Measurements from ENCODE around the gene TNFRSF17.
A peak's percentile ranks its signal among the peaks of the same experiment; 100 is the strongest.
"Not testable (repeated sequence)": the region's sequence is repeated elsewhere in the genome, so short reads cannot be mapped to it uniquely, and the experiment has no call there.

The TNFRSF17 gene

DNA sequence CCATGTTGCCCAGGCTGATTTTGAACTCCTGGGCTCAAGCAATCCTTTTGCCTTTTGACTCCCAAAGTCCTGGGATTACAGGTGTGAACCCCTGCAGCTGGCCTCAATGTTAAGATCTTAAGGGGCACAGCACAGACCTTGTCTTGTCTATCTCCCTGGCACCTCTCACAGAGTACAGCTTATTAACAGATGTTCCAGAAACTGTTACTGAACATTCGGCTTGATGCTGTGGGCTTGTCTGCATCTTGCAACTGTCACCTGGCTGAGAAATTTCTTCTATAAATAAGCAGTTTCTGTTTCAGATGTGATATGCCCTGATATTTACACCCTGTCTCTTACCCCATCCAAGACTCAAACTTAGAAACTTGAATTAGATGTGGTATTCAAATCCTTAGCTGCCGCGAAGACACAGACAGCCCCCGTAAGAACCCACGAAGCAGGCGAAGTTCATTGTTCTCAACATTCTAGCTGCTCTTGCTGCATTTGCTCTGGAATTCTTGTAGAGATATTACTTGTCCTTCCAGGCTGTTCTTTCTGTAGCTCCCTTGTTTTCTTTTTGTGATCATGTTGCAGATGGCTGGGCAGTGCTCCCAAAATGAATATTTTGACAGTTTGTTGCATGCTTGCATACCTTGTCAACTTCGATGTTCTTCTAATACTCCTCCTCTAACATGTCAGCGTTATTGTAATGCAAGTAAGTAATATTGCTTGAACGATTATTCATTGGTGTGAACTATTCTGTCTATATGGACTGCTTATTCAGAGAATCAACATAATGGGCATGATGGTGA is at the start of gene TNFRSF17:
TNFRSF17 (plus strand) TSS at position 450 of the 791 bp plus-strand sequence; CDS start at position 565, 115 bp downstream.
- DNase-seq (ENCODE audit: low spot score): no peak

DNA sequence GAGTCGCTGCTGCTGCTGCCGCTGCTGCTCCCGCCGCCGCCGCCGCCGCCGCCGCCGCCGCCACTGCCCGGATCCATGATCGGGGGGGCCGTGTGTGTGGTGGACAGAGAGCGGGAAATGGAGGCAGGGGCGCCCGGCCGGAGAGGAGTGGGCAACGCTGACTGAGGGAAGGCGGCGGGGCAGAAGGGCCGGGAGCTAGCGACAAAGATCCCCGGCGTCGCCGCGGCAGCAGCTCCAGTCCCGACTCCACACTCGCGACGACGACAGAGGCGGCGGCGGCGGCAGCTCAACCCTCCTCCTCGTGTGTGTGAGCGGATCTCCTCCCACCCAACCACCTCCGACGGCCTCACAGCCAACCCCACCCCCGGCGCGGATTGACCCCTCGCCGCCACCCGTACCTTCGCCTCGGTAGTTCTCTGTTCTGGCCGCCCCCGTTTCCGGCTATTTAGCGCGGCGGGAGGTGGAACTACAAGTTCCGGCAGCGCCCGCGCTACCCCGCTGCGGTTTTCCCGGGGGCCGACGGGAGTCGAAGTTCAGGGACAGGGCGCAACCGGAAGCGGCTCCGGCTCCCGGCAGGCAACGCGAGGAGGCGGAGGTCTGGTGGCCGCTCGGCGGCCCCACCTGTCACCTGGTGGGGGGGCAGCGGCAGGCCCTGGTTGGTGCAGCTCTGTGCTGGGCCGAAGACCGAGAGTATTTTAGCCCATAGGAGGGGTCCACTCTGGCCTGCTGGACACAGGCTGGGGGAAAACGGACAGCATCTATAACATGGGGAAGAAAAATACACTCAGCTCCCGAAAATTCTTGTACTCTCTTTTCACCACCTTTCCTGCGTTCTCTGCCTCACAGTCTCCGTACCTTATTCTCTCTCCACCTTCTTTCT is 49.1 kb upstream of the TNFRSF17 start, which contains the start of gene GSPT1:
GSPT1 (minus strand) TSS at position 313 of the 880 bp plus-strand sequence; CDS start at position 77, 236 bp downstream.
- peak; percentile 99 for DNase-seq (ENCODE audit: low spot score)

DNA sequence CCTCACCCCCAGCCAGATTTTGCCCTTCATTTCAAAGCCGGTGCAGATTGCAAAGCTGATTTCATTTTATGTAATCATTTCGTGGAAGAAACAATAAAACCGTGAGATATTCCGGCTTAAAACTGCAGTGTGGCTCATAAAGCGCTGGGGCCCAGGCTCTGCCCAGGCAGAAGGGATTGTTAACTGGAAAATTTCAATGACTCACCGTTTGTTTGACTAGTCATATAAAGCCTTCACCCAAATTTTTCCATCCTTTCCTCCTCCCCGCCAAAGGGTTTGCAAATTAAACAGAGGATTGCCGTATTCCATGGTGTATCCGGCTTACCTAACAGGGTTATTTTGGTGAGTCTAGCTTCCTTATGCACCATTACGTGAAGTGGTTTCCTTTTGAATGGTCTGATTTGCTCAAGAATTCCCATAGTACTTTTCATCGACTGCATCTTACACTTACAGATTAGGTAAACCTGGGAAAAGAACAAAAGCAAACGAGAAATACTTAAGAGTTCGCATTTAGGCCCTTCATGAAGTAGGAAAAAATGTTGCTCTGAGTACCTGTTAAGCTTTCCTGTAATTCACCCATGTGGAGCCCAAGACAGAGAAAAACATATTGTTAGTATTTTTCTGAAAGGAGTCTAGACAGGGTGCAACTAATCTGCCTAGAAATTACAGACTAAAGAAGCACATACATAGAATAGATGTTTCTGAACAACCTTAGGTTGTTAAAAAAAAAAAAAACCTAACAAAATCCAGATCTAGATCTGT is 48.3 kb upstream of the TNFRSF17 start:
- DNase-seq (ENCODE audit: low spot score): no peak

DNA sequence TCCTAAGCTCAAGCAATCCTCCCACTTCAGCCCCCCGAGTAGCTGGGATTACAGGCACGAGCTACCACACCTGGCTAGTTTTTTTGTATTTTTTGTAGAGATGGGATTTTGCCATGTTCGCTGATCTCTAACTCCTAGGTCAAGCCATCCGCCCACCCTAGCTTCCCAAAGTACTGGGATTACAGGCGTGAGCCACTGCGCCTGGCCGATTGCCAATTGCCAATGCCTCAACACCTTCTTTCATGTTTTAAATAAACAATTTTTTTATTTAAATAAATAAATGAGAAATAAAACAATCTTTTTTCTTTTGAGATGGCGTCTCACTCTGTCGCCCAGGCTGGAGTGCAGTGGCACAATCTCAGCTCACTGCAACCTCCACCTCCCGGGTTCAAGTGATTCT is 41.0 kb upstream of the TNFRSF17 start:
- not testable (repeated sequence) for DNase-seq (ENCODE audit: low spot score)

DNA sequence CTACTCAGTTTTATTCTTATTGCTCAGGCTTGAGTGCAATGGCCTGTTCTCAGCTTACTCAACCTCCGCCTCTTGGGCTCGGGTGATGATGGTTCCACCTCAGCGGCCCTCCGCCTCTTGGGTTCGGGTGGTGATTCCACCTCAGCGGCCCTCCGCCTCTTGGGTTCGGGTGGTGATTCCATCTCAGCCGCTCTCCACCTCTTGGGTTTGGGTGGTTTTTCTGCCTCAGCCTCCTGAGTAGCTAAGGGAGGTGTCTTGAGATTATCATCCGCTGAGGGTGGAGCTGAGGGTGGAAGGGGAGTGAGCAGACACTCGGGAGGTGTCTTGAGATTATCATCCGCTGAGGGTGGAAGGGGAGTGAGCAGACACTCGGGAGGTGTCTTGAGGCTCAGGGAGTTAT is 37.7 kb upstream of the TNFRSF17 start:
- DNase-seq (ENCODE audit: low spot score): not testable (repeated sequence)

DNA sequence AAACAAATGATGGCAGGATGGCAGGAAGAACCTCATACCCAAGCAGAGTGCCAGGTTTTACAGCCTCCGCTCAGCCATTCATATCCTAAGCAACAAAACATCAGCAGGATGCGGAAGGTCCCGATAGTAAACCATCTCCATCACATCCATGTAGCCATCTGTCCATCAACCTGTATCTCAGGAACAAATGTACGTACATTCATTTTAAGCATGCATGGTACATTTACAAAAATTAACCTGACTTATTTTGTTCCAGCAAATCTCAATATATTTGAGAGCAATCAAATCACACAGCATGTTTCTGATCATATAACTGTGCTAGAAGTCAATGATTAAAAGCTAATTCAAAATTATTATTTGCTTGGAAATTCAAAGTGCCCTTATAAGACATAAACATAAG is 23.1 kb upstream of the TNFRSF17 start, which contains the start of gene NPIPB2:
NPIPB2 (minus strand) TSS at position 101 of the 400 bp plus-strand sequence; CDS start at position 101, 0 bp downstream.
- not testable (repeated sequence) for DNase-seq (ENCODE audit: low spot score)

DNA sequence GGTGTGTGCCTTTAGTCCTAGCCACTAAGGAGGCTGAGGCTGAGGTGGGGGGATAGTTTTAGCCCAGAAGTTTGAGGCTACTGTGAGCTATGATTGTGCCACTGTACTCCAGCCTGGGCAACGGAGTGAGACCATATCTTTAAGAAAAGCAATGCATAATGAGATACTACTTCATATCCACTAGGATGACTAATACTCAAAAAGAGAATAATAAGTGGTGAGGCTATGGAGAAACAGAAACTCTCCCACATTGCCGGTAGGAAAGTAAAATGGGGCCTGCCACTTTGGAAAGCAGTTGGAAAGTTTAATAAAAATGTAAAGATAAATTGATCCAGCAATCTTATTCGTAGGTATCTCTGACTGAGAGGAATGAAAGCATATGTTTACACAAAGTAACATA is 18.6 kb upstream of the TNFRSF17 start:
- no peak for DNase-seq (ENCODE audit: low spot score)

DNA sequence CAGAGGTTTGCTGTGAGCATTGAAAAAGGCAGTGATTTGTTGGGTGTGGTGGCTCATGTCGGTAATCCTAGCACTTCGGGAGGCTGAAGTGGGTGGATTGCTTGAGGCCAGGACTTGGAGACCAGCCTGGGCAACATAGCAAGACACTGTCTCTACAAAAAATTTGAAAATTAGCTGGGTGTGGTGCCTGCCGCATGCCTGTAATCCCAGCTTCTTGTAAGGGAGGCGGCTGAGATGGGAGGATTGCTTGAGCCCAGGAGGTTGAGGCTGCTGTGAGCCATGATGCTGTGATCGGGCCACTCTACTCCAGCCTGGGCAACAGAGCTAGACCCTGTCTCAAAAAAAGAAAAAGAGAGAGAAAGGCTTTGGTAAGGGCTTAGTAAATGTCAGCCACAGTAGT is 16.2 kb upstream of the TNFRSF17 start:
- no peak for DNase-seq (ENCODE audit: low spot score)

DNA sequence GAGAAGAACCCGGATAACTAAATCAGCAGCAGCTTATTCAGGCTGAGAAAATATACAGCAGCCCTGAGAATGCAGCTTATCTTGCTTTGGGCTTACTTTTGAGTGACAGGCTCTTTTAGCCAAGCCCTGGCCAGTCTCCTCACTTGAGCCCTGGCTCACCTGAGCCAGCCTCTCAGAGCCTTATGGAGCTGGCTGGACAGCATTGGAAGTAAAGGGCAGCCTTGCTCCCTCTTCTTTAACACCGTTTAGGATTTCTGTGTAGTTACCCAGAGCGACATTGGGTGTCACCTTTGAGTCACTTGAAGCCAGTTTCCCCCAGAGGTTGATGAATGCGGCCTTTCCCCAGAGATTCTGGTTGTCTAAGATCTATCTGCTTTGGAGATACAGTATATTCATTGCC is 15.5 kb upstream of the TNFRSF17 start:
- DNase-seq (ENCODE audit: low spot score): peak; percentile 30

DNA sequence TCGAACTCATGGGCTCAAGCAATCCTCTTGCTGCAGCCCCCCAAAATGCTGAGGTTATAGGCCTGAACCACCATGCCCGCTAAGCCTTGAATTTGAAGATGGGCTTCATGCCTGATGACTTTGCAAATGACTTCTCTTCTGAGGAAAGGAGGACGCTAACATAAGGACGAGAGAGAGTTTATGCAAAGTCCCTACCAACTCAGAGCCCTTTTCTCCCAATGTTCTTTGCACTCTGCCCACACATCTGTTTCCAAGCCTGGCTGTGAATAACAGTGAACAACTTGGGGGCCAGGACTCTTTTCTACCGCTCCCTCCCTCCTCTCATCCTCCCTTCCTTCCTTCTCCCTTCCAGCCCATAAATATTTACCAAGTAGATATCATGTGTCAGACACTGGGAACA is 14.6 kb upstream of the TNFRSF17 start:
- no peak for DNase-seq (ENCODE audit: low spot score)

DNA sequence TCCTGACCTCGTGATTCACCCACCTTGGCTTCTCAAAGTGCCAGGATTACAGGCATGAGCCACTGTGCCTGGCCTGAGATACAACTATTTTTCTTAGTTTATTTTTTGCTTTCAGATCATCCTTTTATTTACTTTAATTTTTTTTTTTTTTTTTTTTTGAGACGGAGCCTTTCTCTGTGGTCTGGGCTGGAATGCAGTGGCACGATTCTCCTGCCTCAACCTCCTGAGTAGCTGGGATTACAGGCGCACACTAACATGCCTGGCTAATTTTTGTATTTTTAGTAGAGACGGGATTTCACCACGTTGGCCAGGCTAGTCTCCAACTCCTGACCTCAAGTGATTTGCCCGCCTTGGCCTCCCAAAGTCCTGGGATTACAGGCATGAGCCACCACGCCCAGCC is 11.4 kb upstream of the TNFRSF17 start:
- DNase-seq (ENCODE audit: low spot score): not testable (repeated sequence)

DNA sequence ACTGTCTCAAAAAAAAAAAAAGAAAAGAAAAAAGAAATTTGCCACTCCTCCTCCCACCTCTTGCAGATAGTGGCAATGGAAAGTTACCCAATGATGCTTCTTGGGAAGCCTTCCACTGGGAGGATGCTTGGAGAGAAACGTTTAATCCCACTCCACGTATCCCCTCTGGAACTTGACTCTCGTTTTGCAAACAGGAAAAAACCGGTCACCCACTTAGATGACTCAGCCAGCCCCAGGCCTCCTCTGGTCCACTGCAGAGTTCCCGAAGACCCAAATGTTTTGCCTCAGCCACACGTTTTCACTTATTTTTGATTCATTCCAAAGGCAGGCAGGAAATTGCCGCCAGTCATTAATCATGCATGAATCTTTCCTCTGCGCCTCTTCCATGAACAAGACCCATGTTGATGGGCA is 9.3 kb upstream of the TNFRSF17 start:
- DNase-seq (ENCODE audit: low spot score): no peak

DNA sequence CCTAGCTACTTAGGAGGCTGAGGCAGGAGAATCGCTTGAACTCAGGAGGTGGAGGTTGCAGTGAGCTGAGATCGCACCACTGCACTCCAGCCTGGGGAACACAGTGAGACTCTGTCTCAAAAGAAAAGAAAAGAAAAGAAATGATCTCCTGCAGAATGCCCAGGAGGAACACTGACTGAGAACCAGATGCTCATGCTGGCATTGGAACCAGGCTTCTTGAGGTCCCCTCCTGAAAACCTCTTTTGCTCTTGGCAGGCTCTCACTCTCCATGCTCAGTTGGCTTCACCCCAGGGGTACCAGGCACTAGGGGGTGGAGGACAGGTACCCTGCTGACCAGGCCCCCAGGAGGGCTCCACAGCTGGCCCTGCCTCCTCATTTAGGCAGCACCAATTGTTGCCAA is 8.5 kb upstream of the TNFRSF17 start:
- no peak for DNase-seq (ENCODE audit: low spot score)

DNA sequence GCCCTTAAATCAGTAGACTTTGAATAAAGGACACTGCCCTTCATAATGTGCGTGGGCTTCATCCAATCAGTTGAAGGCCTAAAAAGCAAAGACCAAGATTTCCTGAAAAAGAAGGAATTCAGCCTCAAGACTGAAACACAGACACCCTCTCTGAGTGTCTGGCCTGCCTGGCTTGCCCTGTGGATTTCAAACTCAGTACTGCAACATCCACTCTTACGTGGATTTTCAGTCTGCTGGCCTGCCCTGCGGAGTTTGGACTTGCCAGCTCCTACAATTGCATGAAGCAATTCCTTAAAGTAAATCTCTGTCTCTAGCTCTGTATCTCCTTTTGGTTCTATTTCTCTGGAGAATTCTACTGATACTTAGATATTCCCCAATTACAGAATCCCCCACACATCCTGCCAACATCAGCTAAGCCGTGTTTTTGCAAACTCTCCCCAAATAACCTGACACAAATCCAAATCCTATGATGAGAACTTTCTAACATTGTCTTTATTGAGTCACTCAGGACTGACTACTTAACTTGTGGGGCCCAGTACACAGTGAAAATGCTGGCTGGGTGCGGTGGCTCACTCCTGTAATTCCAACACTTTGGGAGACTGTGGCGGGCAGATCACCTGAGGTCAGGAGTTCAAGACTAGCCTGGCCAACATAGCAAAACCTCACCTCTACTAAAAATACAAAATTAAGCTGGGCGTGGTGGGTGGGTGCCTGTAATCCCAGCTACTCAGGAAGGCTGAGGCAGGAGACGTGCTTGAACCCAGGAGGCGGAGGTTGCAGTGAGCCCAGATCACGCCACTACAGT is 7.2 kb upstream of the TNFRSF17 start:
- DNase-seq (ENCODE audit: low spot score): no peak

DNA sequence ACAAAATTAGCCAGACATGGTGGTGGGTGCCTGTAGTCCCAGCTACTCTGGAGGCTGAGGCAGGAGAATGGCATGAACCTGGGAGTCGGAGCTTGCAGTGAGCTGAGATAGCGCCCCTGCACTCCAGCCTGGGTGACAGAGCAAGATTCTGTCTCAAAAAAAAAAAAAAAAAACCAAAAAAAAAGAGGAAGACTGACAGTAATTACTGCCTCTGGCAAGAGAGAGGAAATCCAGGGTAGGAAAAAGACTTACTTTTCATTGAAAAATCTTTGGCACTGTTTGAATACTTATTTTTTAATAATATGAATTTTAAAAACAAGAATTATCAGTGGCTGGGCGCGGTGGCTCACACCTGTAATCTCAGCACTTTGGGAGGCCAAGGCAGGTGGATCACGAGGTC is 2.6 kb upstream of the TNFRSF17 start:
- not testable (repeated sequence) for DNase-seq (ENCODE audit: low spot score)

DNA sequence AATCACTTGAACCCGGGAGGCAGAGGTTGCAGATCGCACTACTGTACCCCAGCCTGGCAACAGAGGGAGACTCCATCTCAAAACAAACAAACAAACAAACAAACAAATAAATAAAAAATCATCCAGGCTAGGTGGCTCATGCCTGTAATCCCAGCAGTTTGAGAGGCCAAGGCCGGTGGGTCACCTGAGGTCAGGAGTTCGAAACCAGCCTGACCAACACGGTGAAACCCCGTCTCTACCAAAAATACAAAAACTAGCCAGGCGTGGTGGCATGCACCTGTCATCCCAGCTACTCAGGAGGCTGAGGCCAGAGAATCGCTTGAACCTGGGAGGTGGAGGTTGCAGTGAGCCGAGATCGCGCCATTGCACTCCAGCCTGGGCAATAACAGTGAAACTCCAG is 2.0 kb upstream of the TNFRSF17 start:
- not testable (repeated sequence) for DNase-seq (ENCODE audit: low spot score)

DNA sequence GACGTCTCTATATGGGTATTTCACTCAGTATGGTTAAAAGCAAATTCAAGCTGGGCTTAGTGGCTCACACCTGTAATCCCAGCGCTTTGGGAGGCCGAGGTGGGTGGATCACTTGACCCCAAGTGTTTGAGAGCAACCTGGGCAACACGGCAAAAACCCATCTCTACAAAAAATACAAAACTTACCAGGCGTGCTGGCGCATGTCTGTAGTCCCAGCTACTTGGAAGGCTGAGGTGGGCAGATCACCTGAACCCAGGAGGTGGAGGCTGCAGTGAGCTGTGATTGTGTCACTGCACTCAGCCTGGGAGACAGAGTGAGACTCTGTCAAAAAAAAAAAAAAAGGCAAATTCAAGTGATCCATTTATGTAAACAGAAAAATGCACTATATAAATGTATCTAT is 1.3 kb upstream of the TNFRSF17 start:
- DNase-seq (ENCODE audit: low spot score): no peak

DNA sequence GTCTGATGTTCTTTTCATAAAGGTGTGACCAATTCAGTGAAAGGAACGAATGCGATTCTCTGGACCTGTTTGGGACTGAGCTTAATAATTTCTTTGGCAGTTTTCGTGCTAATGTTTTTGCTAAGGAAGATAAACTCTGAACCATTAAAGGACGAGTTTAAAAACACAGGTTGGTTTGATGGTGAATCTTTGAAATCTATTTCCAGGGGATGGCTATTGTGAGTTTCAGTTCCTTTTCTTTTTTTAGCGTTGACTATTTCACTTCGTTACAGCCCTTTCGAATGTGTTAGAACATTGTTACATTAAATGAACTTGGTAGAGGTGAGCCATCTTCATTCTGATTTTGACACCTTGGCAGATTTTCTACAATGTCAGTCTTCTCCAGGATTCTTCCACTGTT is 1.2 kb downstream of the TNFRSF17 start:
- no peak for DNase-seq (ENCODE audit: low spot score)

DNA sequence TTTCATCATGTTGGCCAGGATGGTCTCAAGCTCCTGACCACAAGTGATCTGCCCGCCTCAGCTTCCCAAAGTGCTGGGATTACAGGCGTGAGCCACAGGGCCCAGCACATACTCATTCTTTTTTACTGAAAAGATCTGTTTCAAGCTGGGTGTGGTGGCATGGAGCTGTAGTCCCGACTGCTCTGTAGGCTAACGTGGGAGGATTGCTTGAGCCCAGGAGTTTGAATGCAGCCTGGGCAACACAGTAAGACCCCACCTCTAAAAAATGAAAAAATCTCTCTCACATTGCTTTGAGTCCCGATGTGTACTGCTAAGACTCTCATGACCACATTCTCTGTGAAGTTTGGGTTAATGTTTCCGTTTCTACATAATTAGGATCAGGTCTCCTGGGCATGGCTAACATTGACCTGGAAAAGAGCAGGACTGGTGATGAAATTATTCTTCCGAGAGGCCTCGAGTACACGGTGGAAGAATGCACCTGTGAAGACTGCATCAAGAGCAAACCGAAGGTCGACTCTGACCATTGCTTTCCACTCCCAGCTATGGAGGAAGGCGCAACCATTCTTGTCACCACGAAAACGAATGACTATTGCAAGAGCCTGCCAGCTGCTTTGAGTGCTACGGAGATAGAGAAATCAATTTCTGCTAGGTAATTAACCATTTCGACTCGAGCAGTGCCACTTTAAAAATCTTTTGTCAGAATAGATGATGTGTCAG is 2.3 kb downstream of the TNFRSF17 start:
- no peak for DNase-seq (ENCODE audit: low spot score)

DNA sequence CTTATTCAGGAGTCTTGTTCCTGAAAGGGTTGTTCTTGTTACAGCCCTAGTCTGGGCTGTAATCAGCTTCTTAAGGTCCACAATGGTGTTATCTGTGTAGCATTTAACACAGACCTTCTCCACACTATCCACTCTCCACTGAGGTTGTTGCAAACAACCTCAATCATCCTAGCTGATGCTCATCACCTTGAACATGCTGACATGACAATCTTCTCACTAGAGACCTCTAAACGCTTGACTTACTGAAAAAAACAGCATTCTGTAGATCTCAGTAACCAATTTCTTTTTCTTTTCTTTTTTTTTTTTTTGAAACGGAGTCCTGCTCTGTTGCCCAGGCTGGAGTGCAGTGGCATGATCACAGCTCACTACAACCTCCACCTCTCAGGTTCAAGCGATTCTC is 3.6 kb downstream of the TNFRSF17 start:
- DNase-seq (ENCODE audit: low spot score): no peak

DNA sequence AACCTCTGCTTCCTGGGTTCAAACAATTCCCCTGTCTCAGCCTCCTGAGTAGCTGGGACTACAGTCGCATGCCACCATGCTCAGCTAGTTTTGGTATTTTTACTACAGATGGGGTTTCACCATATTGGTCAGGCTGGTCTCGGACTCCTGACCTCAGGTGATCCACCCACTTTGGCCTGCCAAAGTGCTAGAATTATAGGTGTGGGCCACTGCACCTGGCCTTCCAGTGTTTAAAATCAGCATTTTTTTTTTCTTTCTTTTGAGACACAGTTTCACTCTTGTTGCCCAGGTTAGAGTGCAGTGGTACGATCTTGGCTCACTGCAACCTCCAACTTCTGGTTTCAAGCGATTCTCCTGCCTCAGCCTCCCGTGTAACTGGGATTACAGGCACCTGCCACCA is 5.3 kb downstream of the TNFRSF17 start:
- not testable (repeated sequence) for DNase-seq (ENCODE audit: low spot score)
